DMS53 (cell line): ENCODE results near the gene PKD1L1.

Experiments used
- DNase-seq: peaks from one replicate; lab custom pipeline; 2025; lab: John Stamatoyannopoulos, UW

PKD1L1 gene

DNA sequence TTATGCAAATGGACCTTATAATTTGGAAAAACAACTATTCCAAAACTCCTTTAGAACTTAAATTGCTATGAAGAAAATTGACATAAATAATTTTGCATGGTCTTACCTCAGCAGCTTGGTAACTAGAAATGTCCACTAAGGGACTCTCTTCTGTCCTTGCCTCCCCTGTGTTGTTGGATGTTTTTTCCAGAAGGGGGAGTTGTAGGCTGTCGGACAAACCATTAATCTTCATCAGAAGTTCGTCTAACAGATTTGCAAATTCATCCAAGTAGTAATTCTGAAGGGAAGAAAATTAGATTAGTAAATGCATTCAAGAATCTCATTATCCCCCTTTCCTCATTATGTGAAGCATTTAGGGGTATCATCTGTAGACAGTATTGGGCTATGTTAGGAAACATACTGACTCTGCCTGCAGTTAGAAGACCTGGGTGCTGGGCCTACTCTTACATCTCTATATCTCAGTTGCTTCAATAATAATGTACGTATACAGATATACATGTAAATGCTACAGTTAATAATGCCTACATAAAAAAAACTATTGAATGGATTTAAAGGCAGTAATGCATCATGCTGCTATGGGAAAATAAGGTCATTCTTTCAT is 155.6 kb downstream of the PKD1L1 start:
- DNase-seq: peak; percentile 44

DNA sequence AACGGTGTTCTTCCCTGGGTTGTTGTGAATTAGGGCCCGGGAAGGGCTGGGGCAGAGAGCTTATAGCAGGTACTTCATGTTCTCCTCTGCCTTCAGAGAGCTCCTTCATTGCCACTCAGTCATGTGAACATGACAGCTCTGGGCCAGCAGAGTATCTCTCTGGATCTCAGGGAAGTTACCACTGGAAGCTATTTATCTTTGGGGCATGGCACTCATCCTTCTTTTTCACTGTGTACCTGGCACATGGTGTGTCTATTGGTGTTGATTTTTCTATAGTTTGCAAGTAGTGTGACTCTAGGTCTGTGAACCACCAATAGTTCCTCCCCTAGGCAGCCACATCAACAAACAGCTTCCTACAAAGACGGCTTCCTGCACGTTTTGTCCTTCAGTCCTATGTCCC is 156.6 kb downstream of the PKD1L1 start:
- DNase-seq: no peak

DNA sequence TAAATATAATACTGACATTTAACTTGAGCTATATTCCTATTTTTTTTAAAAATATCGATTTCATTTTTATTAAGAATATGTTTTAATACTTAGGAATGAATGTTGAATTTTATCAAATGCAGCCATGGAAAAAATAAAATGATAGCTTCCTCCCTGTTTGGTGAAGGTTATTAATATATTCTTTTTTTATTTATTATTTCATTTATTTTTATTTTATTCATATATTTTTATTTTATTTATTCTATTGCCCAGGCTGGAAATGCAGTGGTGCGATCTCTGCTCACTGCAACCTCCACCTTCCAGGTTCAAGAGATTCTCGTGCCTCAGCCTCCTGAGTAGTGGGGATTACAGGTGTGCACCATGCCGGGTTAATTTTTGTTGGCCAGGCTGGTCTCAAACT is 160.2 kb downstream of the PKD1L1 start:
- no peak for DNase-seq

DNA sequence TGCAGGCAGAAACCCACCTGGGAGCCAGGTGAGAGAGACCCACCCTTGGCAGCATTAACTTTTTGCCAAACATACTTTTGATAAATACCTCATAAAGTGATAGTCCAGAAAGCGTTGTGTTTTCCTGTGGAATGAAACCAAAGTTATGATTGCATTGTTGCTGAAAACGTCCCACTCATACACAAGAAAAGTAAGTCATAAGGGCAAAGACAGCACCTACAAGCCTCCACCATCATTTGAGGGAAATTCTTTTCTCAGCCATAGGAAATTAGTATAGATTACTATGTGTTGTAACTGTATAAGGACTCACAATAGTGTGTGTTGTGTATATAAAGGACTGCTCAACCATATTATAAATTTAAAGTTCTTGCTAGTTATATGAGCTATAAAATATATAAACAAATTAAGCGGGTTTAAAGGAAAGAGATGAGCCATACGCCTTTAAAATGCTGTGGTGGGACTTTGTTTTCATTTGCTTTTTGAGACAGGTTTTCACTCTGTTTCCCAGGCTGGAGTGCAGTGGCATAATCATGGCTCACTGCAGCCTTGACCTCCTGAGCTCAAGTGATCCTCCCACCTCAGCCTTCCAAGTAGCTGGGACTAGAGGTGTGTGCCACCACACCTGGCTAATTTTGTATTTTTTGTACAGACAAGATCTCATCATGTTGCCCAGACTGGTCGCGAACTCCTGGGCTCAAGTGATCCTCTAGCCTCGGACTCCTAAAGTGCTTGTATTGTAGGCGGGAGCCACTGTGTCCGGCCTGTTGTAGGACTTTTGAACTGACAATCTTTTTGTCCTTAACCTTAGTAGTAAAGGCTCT is 160.8 kb downstream of the PKD1L1 start:
- DNase-seq: no peak

DNA sequence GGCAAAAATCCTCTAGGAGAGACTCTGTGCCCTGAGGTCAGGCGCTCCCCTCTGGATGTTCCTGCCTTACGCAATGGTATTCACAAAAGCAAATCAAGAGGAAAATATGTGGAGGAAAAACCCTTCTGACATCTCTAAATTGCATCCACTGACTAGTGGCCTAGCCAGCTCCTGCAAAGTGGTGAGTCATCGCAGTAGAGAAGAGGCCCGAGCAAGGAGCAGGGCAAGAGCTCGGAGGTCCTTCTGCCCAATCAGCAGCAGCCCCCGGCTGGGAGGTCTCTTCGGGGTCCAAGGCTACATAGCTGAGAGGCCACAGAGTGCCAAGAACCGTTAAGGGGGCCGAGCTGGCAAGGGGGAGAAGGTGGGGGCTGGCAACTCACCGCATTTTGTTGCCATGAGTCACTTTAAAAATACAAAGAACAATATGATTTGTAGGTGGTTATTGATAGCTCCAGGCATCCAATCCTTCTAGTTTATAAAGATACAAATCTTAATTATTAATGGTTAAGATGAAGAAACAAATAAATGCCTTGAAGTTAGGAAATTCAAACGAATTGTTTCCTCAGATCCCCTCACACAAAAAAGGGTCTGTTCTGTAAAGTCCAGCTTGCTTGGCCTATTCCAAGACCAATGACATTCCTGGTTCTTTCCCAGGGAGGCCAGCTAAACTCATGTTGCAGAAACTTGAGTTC is 161.6 kb downstream of the PKD1L1 start:
- DNase-seq: peak; percentile 85

DNA sequence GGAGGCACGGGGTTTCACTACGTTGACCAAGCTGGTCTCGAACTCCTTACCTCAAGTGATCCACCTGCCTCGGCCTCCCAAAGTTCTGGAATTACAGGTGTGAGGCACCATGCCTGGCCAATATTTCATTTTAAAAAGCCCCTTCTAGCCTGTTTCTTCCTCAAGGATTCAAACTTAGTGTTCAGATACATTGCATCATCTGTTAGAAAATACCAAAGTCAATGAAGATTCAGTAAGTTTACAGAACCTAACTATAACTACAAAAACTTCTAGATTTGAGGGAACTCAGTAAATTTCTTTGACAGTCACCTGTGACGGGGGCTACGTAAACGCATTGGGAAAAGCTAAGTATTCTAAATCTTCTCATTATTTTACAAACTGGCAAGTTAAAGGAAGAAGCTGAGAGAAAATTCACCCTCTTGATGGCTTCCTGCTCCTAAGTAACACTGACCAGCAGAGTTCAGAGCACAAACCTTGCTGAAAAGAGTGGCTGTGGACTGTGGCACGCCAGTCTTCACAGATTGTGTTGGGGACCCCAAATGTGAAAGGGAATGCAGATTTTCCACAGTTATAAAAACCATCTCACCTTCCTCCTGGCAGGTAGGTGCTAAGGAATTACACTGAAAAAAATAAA is 162.2 kb downstream of the PKD1L1 start:
- no peak for DNase-seq

DNA sequence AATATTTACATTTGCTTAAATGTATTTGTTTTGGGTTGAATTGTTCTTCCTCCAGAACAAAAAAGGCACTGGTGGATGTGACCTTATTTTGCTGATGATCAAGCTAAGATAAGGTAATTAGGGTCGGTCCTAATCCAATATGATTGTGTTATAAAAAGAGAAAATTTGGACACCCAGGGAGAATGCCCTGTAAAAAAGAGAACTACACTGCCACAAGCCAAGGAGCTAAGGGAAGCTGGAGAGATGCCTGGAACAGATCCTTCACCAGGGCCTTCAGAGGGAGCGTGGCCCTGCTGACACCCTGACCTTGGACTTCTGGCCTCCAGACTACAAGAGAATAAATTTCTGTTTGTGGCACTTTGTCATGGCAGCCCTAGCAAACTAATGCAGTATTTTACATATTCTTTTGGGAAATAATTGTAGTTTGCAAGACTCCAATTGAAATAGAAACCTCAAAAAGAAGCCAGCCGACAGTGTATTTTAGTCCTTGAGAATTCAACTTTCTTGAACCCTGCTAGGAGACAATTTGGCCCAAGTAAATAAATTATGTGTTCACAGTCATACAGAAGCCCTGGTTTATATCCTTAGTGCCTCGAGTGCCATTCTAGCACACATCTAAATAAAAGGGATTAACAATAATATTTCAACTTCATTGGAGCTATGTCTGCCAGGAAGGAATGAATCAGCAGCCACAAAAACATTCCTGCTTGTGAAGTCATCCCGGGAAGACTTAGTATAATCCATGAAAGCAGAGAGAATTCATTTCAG is 164.6 kb downstream of the PKD1L1 start:
- DNase-seq: peak; percentile 49

DNA sequence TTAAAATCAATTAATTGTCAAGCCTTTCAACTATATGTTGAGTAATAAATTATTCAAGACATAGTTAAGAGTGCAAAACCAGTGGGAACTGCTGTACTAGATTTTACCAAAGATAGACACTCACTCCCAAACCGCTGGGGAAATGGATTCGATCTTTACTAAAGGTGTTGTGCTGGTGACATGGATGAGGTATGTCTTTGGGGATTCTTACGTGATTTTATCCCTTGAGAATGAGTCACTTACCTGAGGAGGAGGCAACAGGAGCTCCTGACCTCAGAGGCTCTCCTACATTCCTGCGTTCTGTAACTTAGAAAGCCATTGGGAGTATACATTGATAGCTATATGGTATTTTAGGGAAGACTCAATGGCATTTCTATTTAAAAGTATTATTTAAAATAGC is 165.5 kb downstream of the PKD1L1 start:
- DNase-seq: peak; percentile 14

DNA sequence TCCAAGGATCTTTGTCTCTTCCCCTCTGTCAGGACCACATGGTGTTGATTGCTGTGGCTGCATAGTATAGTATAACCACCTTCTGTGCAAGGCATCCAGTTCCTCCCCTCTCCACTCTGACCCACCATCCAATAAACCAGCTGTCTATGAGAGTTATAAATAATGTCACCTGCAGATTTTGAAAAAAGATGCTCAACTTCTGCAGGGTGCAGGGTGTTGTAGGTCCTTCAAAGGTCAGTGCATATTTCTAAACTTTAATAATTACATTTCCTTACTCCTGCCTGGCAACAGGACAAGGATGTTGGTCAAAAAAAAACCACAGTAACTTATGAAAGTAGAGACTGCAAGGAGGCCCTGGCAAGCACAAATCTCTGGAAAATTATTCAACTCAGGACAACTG is 166.2 kb downstream of the PKD1L1 start:
- no peak for DNase-seq

DNA sequence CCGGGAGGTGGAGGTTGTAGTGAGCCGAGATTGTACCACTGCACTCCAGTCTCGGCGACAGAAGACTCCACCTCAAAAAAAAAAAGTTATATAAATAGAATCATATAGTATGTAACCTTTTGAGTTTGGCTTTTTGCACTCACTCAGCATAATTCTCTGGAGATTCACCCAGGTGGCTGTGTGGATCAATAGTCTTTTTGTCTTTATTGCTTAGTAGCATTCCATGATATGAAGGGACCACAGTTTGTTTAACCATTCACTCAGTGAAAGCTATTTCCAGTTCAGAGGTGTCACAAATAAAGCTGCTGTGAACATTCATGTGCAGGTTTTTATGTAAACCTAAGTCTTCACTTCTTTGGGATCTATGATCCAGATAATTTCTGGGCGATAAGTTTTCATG is 167.7 kb downstream of the PKD1L1 start:
- no peak for DNase-seq

DNA sequence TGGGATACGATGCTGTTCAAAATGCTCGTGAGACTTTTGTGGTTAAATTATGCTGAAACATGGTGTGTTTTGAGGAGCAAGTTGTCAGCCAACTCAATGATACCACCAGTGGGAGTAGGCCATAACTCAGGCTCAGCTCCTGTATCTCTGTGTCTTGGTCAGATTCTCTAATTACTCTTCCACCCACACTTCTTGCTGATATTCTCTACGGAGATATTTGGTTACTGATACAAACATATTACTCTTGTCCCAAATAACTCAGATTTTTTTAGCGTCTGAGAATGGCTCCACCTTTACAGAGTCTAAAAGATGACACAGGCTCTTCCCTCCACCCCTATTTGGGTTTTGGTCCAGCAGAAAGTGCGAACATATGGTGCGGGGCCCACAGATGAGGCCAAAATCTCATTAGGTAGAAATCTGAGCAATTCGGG is 168.9 kb downstream of the PKD1L1 start:
- DNase-seq: no peak

DNA sequence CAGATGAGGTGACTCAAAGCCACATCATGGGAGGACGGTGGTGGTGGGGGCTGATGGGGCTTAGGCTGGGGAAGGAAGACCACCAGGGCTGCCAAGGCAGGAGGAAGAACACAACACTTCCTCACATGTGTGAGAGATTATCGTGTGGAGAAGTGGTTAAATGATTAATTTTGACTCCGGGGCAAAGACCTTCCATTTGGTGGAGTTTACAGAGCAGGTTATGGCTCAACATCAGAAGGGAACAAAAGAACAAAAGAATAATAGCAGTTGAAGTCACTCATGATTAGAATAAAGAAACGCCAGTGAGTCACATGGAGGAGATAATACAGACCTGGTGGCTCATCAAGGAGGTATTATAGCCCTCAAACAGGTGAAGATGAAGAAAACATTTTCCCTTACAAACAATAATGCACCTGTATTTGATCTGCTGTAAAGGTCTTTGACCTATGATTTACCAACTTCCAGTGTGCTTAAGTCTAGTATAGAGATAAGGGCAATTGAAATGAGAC is 170.1 kb downstream of the PKD1L1 start:
- DNase-seq: peak; percentile 62

DNA sequence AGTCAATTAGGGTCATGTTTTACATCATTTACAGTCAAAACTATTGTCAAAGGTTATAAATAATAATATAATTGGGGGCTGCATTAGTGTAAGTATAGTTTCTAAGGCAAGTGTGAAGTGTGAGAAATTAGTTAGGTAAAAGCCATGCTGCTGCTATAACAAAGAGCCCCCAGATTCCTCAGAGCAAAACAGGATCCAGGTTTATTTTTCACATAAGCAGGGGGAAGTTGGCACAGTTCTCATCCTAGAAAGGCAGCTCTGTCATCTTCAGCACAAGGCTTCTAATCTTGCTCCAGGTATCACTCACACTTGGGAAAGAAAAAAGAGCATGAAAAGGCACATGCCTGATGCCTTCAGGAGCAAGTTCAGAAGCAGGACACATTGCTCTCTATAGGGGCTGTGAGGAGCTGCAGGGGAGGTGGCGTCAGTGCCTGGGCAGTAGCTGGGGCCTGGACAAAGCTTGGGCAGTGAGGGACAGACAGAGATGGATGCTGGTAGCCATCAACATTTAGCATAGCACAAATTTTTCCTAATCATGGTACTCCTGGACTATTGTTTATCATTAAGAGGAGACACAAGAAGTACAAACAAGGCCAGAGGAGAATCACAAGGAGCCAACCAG is 170.6 kb downstream of the PKD1L1 start:
- DNase-seq: peak; percentile 46

DNA sequence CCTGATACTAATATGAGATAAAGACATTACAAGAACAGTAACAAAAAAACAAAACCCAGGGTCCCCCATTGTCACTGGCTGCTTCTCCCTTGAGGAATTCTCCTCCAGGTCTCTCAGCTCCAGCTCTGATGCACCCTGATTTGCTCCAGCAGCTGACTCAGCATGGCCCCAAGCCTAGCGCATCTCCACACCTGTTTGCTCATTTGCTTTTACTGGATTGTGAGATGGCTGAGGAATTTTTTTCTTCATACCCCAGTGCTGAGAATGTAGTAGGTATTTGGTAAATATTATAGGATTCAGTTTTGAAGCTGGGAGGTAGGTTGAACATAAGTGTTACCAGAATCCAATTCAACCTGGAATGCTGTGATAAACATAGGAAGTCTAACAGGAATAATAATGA is 171.9 kb downstream of the PKD1L1 start:
- DNase-seq: no peak

DNA sequence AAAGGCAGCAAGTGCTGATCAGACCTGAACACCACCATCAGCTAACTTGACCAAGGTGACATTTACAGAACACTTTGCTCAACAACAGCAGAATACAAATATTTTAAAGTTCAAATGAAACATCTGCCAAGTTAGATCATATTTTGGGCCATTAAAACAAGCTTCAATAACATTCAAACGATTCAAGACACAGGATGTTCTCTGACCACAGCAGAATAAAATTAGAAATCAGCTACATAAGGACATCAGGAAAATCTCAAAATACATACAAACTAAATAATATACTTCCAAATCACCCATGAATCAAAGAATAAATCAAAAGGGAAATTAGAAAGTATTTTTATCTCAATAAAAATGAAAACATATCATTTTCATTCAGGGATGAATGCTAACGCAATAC is 173.0 kb downstream of the PKD1L1 start:
- DNase-seq: no peak

DNA sequence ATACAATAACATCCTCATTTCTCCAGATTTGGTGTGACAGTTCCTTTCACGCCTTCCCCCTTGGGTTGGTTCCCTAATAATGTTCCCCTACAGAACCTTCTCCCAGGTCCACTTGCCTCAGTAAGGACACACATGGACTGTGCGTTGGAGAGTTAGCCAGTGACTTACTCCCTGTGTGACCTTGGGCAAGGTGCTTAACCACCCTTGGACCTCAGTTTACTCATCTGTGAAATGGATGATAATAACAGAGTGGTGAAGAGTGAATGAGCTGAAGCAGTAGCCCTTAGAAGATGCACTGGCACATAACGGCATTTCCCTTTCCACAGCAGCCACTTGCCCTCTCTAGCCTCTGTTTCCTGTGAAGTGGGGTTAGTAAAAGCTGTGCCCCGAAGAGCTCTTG is 175.8 kb downstream of the PKD1L1 start:
- no peak for DNase-seq

DNA sequence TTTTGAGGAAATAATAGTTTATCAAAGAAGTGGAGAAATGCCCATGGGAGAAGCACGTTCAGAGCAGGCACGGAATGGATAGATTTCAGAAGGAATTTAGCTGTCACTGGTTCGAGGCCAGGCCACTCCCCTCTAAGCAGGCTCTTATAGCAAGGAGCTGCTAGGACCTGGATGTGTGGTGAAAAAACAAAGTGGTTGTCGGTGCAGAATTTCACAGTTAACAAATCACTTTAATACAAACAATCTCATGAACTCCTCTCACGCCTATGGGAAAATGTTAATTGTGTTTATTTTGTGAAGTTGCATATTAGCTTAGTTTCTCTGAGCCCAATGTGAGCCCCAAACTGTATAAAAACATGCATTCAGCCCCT is 176.3 kb downstream of the PKD1L1 start:
- DNase-seq: no peak

DNA sequence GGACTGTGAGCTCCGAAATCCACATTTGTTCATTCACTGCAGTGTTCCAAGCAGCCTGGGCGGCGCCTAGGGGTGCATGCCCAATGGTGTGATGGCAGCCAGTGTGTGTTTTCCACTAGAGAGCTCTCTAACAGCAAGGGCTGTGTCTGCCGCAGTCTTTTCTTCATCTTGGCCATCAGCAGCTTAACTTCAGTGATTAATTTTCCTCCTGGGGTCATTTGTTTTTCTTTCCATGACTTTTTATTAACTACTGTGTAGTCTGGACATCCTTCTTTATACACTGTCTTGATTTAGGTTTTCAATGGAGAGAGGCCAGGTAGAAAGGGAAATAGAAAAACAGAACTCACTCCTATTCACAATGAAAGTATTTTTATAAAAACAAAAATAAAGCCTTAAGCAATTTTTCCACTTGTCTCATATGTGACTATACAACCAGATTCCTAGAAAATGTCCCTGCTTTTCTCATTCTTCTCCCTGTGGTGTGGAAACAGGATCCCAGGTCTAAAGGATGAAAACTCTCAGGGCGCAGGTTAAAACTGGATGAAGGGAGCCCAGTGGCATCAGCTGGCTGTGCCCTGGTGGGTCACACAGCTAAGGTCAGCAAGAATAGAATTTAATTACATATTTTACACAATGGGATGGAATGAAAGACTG is 176.8 kb downstream of the PKD1L1 start:
- no peak for DNase-seq

DNA sequence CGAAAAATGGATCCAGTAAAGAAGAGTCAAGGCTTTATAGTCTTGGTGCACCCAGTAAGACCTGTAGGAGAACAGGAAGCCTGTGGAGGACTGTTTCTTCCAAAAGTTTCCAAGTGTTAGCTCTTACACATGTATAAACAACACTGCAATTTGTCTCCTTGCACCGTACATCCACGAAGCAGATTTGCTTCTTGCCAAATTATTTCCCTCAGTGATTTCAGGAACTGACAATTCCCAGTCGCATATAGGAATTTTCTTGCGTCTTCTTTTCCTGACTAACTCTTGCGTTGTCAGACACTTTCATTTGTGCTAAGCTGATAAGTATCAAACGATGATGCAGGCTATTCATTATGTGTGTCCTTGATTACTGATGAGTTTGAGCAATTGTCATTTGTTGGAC is 182.1 kb downstream of the PKD1L1 start:
- no peak for DNase-seq

DNA sequence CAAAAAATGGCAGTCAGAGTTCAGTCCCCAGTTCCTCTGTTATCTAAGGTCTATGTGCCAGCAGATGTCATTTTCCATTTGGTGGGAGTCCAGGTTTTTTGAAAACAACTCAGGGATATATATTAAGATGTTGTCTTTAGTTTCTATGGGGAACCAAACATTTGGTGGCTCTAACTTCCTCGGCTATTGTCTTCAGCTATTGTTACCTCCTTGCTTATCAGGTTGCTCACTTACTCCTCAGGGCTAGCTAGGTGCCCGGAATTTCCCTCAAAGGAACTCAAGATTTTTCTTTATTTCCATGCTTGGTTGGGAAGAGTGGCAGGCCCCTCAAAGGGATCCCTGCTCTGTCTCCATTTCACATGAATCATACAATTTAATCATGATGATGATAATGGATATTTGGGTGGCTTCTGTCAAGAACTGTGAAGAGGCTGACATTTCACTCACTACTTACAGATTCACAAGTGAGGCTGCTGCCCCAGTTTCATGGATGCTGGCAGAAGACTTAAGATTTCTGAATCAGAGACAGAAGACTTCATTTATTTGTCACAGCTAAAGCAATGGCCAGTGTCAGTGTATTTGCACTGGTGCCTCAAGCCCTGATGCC is 182.8 kb downstream of the PKD1L1 start:
- DNase-seq: no peak
